Endodermal cell (in vitro differentiated cells): ENCODE data around the gene TMEM45B. TPM values are rescaled to one million over a fixed set of nuclear protein-coding genes. Genes with fewer than 3 reads are reported as not detected.
"Not testable (repeated sequence)": the region's sequence is repeated elsewhere in the genome, so short reads cannot be mapped to it uniquely, and the experiment has no call there.

Source experiments
- DNase-seq: peaks from one replicate; pipeline ENCODE4 v3.0.0-alpha.2; 2017
- H3K27ac ChIP-seq: 2 replicates; pipeline ENCODE4 v1.5.1; 2013; ENCODE audit warnings: mild to moderate bottlenecking, low read depth, low read length, moderate library complexity
- H3K27me3 ChIP-seq: 2 replicates; pipeline ENCODE4 v1.6.1; 2013; ENCODE audit warnings: mild to moderate bottlenecking, low read length, moderate library complexity; ENCODE audit not compliant: insufficient read depth, control insufficient read depth, poor library complexity, severe bottlenecking
- H3K36me3 ChIP-seq: 2 replicates; pipeline ENCODE4 v1.7.0; 2013; ENCODE audit warnings: mild to moderate bottlenecking, low read length, moderate library complexity; ENCODE audit not compliant: control insufficient read depth, insufficient read depth
- H3K4me1 ChIP-seq: one replicate; pipeline ENCODE4 v1.7.0; 2013; ENCODE audit warnings: low read length; ENCODE audit not compliant: control insufficient read depth, insufficient read depth
- H3K4me3 ChIP-seq: 2 replicates; pipeline ENCODE4 v1.5.1; 2013; ENCODE audit warnings: mild to moderate bottlenecking, low read length, moderate library complexity
- H3K9ac ChIP-seq: 2 replicates; pipeline ENCODE4 v1.6.1; 2013; ENCODE audit warnings: mild to moderate bottlenecking, low read length, moderate library complexity; ENCODE audit not compliant: poor library complexity, severe bottlenecking; ENCODE audit errors: extremely low read depth
- H3K9me3 ChIP-seq: 2 replicates; pipeline ENCODE4 v1.6.1; 2013; ENCODE audit warnings: mild to moderate bottlenecking, low read length, moderate library complexity; ENCODE audit not compliant: control insufficient read depth
- H3K27ac Mint-ChIP-seq: 2 replicates; pipeline ENCODE4 v1.8.0; 2020; ENCODE audit warnings: mixed read lengths
- H3K27me3 Mint-ChIP-seq: 2 replicates; pipeline ENCODE4 v1.8.0; 2021; ENCODE audit warnings: mild to moderate bottlenecking, mixed read lengths; ENCODE audit not compliant: insufficient read depth
- H3K36me3 Mint-ChIP-seq: 2 replicates; pipeline ENCODE4 v1.8.0; 2020; ENCODE audit warnings: low read depth, mixed read lengths
- H3K4me1 Mint-ChIP-seq: 2 replicates; pipeline ENCODE4 v1.8.0; 2020; ENCODE audit warnings: mixed read lengths
- H3K4me3 Mint-ChIP-seq: 2 replicates; pipeline ENCODE4 v1.8.0; 2020; ENCODE audit warnings: mild to moderate bottlenecking, moderate library complexity, mixed read lengths
- H3K9me3 Mint-ChIP-seq: 2 replicates; pipeline ENCODE4 v1.8.0; 2020; ENCODE audit warnings: mild to moderate bottlenecking, mixed read lengths
- CTCF ChIP-seq: fragments of 200-600 bp; sonication (generic); conservative IDR thresholded peaks from 2 replicates; pipeline ENCODE4 v1.5.0; 2021; ENCODE audit warnings: antibody characterized with exemption, mild to moderate bottlenecking
- WGBS, 2 experiments: methylation state at CpG; one replicate each; pipeline versions ENCODE4 v1.1.5 to v1.1.7; 2013; ENCODE audit warnings: missing lambda C conversion rate in 2 of 2, mixed read lengths in 1 of 2; ENCODE audit not compliant: insufficient coverage in 1 of 2, insufficient read length in 1 of 2; 5-methylcytosine and 5-hydroxymethylcytosine counted together
- total RNA-seq, 2 donors: library from RNA; stranded (reverse); fragmentation: NEBNext Ultra II Directional in 1 of 2; extraction: Animal tissue kit (Norgen Biotek cat#: 25700) in 1 of 2; gene quantifications; 2 replicates in 1 of 2; 3 replicates in 1 of 2; pipeline ENCODE4 v1.2.1, GENCODE V29; 2021

Gene TMEM45B
- total RNA-seq, 2 donors from 2014 or later, result not detected

DNA sequence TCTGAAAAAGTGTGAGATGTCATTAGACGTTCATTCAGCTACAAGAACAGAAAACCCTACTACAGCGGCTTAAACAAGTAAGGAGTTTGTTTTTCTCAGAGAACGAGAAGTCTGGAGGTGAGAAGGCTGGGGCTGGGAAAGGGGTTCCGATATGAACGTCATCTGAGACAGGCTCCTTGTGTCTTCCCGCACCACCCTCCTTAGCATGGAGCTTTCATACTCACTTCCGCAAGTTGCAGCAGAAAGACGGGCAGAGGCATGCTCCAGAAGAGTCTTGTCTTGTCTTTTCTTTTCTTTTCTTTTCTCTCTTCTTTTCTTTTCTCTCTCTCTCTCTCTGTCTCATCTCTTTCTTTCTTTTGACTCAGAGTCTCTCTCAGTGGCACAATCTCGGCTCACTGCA, 3.6 kb downstream of the TMEM45B start:
- Mint-ChIP-seq H3K27ac (no peak overlapping the region), H3K27me3 (peaks cover 52% of the 10 kb centered on the region), H3K4me3 (no peak overlapping the region), H3K9me3 (peaks cover 12% of the 10 kb centered on the region), H3K4me1 (no peaks in the 10 kb centered on the region), H3K36me3 (no peaks in the 10 kb centered on the region)
- no peaks in the 10 kb centered on the region for H3K4me1 ChIP-seq
- TF ChIP-seq CTCF, result no peak
- no peak for DNase-seq
- H3K9ac ChIP-seq, result no peak overlapping the region
- H3K27me3 ChIP-seq, result peaks cover 41% of the 10 kb centered on the region
- WGBS, 2 experiments, result 91 to 93% methylated on average over 9 of the region's 9 CpGs
- H3K36me3 ChIP-seq, result no peaks in the 10 kb centered on the region
- H3K4me3 ChIP-seq, result no peak overlapping the region
- peaks cover 7% of the 10 kb centered on the region for H3K9me3 ChIP-seq
- H3K27ac ChIP-seq, result no peak overlapping the region

DNA sequence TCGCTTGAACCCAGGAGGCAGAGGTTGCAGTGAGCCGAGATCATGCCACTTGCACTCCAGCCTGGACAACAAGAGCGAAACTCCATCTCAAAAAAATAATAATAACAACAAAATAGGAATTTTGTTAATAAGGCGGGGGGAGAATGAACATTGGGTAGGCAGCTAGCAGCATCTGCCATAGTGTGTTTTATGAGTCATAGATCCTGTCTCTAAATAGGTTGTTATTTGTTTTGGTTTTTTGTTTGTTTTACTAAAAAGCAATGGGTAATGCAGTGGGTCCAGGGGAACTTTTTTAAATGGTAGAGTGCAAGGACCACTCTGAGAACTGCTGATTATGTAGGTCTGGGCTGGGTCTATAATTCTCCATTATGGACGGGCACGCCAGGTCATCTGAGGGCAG, 4.6 kb downstream of the TMEM45B start:
- not testable (repeated sequence) for H3K27ac ChIP-seq, H3K4me1 Mint-ChIP-seq, H3K9ac ChIP-seq, H3K9me3 ChIP-seq, DNase-seq, H3K4me3 Mint-ChIP-seq, H3K9me3 Mint-ChIP-seq, H3K36me3 Mint-ChIP-seq, H3K4me3 ChIP-seq, H3K27ac Mint-ChIP-seq, H3K36me3 ChIP-seq, H3K4me1 ChIP-seq
- WGBS, 2 experiments, result 92 to 96% methylated on average over 3 to 5 of the region's 6 CpGs
- H3K27me3 ChIP-seq, result peaks cover 37% of the 10 kb centered on the region
- peaks cover 42% of the 10 kb centered on the region for H3K27me3 Mint-ChIP-seq

GRCh38 chr11:129823281-129823680, 7.6 kb downstream of the TMEM45B start:
- H3K27ac Mint-ChIP-seq, H3K4me1 ChIP-seq, H3K27ac ChIP-seq, H3K9ac ChIP-seq, DNase-seq, H3K36me3 ChIP-seq, H3K36me3 Mint-ChIP-seq, H3K9me3 ChIP-seq, H3K4me3 Mint-ChIP-seq, H3K4me1 Mint-ChIP-seq, H3K9me3 Mint-ChIP-seq, H3K4me3 ChIP-seq, H3K27me3 ChIP-seq: not testable (repeated sequence)
- WGBS, 2 experiments, result 92 to 100% methylated on average over 3 to 4 of the region's 4 CpGs
- peaks cover 11% of the 10 kb centered on the region for H3K27me3 Mint-ChIP-seq

DNA sequence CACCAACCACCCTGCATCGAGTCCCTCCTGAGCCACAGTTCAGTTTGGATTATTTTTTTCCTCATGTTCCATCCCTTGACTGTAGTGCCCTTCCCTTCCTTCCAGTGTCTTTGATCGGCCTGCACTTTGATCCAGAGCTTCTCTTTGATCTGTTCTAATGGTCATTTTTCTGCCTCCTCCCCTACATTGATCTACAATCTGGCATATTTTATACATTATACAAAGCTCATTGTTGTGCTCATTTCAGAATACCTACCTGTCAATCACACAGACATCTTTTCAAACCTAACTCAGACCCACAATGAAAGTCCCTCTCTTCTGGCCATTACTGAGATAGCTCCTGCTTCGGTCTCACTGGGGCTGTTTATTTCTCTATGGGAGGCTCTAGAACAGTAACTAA, 8.2 kb downstream of the TMEM45B start:
- DNase-seq, H3K27me3 Mint-ChIP-seq, H3K4me1 ChIP-seq, H3K27ac Mint-ChIP-seq, H3K27me3 ChIP-seq, H3K9ac ChIP-seq, H3K27ac ChIP-seq, H3K4me3 Mint-ChIP-seq, H3K9me3 ChIP-seq, H3K36me3 Mint-ChIP-seq, H3K4me3 ChIP-seq, H3K4me1 Mint-ChIP-seq, H3K9me3 Mint-ChIP-seq, H3K36me3 ChIP-seq: not testable (repeated sequence)
- 89 to 91% methylated on average over 1 to 3 of the region's 3 CpGs for WGBS, 2 experiments
